Panc1 (cell line): ENCODE data around the gene MFAP4. TPM values are rescaled to one million over a fixed set of nuclear protein-coding genes. Genes with fewer than 3 reads are reported as not detected.

Source experiments
- ATAC-seq: fragments of 200-7000 bp; cut with Tn5 transposase; 2 replicates; pipeline ENCODE4 v1.9.1; 2020; ENCODE audit warnings: mild to moderate bottlenecking, moderate library complexity
- BruUV-seq: library from RNA; stranded (reverse); fragments of 400-500 nt; replicated peaks from 2 replicates; lab custom pipeline; 2021; lab: Mats Ljungman, UMichigan
- CTCF ChIA-PET: fragments of 300-600 bp; sonication (Branson Sonifier 250); formaldehyde crosslinking; loops from one replicate; lab custom pipeline; 2022; ENCODE audit warnings: antibody characterized with exemption; lab: Charles Lee
- POLR2A ChIA-PET: fragments of 300-600 bp; sonication (Branson Sonifier 250); formaldehyde crosslinking; loops from one replicate; lab custom pipeline; 2022; ENCODE audit warnings: antibody characterized with exemption; lab: Charles Lee
- DNase-seq: peaks from one replicate; pipeline ENCODE4 v3.0.0-alpha.2; 2010; ENCODE audit warnings: low read depth, low spot score
- H3K27ac ChIP-seq: 2 replicates; pipeline ENCODE4 v1.5.1; 2011; ENCODE audit warnings: mild to moderate bottlenecking, low read length, inconsistent platforms
- H3K27me3 ChIP-seq: fragments of 200-500 bp; sonication (Bioruptor generic); 2 replicates; pipeline ENCODE4 v1.6.0; 2014; ENCODE audit warnings: low read length, inconsistent platforms; ENCODE audit not compliant: control insufficient read depth, insufficient read depth
- H3K36me3 ChIP-seq: fragments of 200-500 bp; sonication (Bioruptor generic); 2 replicates; pipeline ENCODE4 v1.5.1; 2014; ENCODE audit warnings: inconsistent platforms, mild to moderate bottlenecking, low read length, moderate library complexity; ENCODE audit not compliant: control insufficient read depth, insufficient read depth
- H3K4me1 ChIP-seq: 2 replicates; pipeline ENCODE4 v1.5.1; 2011; ENCODE audit warnings: inconsistent platforms, mild to moderate bottlenecking, low read length, moderate library complexity; ENCODE audit not compliant: control insufficient read depth, insufficient read depth
- H3K4me3 ChIP-seq, 2 experiments: 2 replicates each; pipeline ENCODE4 v1.5.1; 2011 to 2012; ENCODE audit warnings: low read depth in 2 of 2, low read length in 2 of 2, mild to moderate bottlenecking in 2 of 2, inconsistent platforms in 1 of 2, moderate library complexity in 1 of 2
- H3K9me3 ChIP-seq: fragments of 200-500 bp; sonication (Bioruptor generic); 2 replicates; pipeline ENCODE4 v1.5.1; 2014; ENCODE audit warnings: low read depth, mild to moderate bottlenecking, inconsistent platforms, low read length, moderate library complexity; ENCODE audit not compliant: control insufficient read depth, insufficient read depth
- POLR2AphosphoS5 ChIP-seq: IDR thresholded peaks from 2 replicates; pipeline ENCODE4 v1.6.1; 2012; ENCODE audit warnings: mild to moderate bottlenecking, low read depth, low read length, moderate library complexity
- SIN3A ChIP-seq: IDR thresholded peaks from 2 replicates; pipeline ENCODE4 v1.6.1; 2012; ENCODE audit warnings: low read depth, mild to moderate bottlenecking, low read length, moderate library complexity, borderline replicate concordance; ENCODE audit not compliant: insufficient read depth
- TCF7L2 ChIP-seq: IDR thresholded peaks from 2 replicates; pipeline ENCODE4 v1.6.1; 2011; ENCODE audit warnings: mild to moderate bottlenecking, low read depth, low read length, inconsistent platforms
- in situ Hi-C: cut with HindIII; loops from 2 replicates; pipeline ENCODE4 v1.10.0; 2016; ENCODE audit warnings: low sequenced_read_pairs, low pct_unique_long_range_greater_than_20kb
- intact Hi-C: fragments of 100-400 bp; cut with micrococcal nuclease; formaldehyde crosslinking; loops from one replicate; pipeline ENCODE4 v1.10.0; 2022; ENCODE audit not compliant: unreplicated experiment
- total RNA-seq: library from RNA; stranded (reverse); gene quantifications from one replicate; pipeline ENCODE4 v1.2.1, GENCODE V29; 2021; ENCODE audit not compliant: unreplicated experiment
- TF ChIP-seq, protein P1 (sequence below), 2 experiments: IDR thresholded peaks; 2 replicates each; pipeline ENCODE4 v1.6.1; 2011 to 2012; ENCODE audit warnings: low read depth in 2 of 2, control low read depth in 1 of 2, low read length in 1 of 2, mild to moderate bottlenecking in 1 of 2, moderate library complexity in 1 of 2; ENCODE audit not compliant: insufficient read depth in 1 of 2
- TF ChIP-seq, protein P2 (sequence below): fragments of 450-650 bp; IDR thresholded peaks from 2 replicates; pipeline ENCODE4 v1.5.1; 2017; ENCODE audit warnings: mild to moderate bottlenecking

The MFAP4 gene
- total RNA-seq, 1 experiment from 2014 or later = 0.92 TPM

DNA sequence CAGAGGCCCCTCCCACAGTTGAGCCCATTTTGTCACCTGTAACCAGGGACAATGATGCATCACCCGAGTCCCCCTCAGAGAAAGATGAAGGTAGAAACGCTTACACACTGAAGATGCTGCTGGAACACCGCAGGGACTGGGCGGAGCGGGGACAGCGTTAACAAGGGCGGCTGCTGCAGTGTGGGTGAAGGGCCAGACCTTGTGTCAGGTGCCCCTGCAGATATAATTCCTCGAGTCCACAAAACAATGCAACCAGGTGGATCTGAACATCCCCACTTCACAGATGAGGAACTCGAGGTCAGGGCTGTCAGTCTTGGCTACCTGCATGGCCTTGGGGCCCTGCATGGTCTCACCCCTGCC lies 15.0 kb downstream of the MFAP4 start:
- in situ Hi-C loops = no loop called here
- Histone ChIP-seq H3K9me3 (no peaks in the 10 kb centered on the region), H3K36me3 (no peaks in the 10 kb centered on the region; the same call in 1 of the 2 replicates), H3K4me3 (no peak overlapping the region), H3K4me1 (no peaks in the 10 kb centered on the region; the same call in 1 of the 2 replicates), H3K27ac (no peak overlapping the region), H3K27me3 (no peaks in the 10 kb centered on the region)
- ChIA-PET POLR2A (no interaction called here), CTCF (no interaction called here)
- ATAC-seq = no peak
- DNase-seq = no peak
- intact Hi-C loops = no loop called here
- no TSS peak for BruUV-seq
- TF ChIP-seq, protein P1, sequence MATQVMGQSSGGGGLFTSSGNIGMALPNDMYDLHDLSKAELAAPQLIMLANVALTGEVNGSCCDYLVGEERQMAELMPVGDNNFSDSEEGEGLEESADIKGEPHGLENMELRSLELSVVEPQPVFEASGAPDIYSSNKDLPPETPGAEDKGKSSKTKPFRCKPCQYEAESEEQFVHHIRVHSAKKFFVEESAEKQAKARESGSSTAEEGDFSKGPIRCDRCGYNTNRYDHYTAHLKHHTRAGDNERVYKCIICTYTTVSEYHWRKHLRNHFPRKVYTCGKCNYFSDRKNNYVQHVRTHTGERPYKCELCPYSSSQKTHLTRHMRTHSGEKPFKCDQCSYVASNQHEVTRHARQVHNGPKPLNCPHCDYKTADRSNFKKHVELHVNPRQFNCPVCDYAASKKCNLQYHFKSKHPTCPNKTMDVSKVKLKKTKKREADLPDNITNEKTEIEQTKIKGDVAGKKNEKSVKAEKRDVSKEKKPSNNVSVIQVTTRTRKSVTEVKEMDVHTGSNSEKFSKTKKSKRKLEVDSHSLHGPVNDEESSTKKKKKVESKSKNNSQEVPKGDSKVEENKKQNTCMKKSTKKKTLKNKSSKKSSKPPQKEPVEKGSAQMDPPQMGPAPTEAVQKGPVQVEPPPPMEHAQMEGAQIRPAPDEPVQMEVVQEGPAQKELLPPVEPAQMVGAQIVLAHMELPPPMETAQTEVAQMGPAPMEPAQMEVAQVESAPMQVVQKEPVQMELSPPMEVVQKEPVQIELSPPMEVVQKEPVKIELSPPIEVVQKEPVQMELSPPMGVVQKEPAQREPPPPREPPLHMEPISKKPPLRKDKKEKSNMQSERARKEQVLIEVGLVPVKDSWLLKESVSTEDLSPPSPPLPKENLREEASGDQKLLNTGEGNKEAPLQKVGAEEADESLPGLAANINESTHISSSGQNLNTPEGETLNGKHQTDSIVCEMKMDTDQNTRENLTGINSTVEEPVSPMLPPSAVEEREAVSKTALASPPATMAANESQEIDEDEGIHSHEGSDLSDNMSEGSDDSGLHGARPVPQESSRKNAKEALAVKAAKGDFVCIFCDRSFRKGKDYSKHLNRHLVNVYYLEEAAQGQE (IDR thresholded peaks at IDR 0.05; ENCODE audit: insufficient read depth in 1 of 2, low read depth in 2 of 2, low read length in 1 of 2) = no peak
- TF ChIP-seq SIN3A (no peak), TCF7L2 (no peak), POLR2AphosphoS5 (no peak)
- TF ChIP-seq, protein P2, sequence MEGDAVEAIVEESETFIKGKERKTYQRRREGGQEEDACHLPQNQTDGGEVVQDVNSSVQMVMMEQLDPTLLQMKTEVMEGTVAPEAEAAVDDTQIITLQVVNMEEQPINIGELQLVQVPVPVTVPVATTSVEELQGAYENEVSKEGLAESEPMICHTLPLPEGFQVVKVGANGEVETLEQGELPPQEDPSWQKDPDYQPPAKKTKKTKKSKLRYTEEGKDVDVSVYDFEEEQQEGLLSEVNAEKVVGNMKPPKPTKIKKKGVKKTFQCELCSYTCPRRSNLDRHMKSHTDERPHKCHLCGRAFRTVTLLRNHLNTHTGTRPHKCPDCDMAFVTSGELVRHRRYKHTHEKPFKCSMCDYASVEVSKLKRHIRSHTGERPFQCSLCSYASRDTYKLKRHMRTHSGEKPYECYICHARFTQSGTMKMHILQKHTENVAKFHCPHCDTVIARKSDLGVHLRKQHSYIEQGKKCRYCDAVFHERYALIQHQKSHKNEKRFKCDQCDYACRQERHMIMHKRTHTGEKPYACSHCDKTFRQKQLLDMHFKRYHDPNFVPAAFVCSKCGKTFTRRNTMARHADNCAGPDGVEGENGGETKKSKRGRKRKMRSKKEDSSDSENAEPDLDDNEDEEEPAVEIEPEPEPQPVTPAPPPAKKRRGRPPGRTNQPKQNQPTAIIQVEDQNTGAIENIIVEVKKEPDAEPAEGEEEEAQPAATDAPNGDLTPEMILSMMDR = no peak

DNA sequence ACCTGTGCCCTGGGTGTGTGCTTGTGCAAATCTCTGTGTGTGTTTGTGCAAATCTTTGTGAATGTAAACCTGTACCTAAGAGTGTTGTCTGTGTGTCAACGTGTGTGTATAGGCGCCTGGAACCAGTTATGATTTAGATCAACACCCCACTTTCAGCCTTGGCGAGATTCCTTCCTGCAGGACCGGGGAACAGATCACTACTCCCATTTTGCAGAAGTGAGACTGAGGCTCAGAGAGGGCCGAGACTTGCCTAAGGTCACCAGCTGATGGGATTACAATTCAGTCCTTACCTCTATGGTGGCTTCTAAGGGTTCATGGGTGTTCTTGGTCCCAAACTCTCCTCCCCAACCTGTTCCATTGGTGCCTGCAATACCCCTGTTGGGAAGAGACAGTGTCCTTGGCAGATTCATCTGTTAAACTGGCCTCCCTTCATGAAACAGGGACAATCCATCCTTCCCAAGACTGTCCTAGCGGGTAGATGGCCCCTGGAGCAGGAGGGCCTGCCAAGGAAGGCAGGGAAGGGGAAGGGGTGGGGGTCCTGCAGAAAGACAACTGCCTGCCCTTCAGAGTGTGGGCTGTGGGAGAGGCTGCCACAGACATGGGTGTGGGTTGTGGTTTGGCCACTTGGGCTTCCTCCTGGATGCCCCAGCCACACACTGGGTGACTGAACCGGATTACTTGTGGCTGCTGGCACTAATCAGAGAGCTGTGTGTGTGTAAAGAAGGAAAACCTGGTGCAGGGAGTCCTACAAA lies 15.6 kb downstream of the MFAP4 start:
- no peaks in the 10 kb centered on the region for H3K4me1 ChIP-seq
- CTCF ChIA-PET = no interaction called here
- no peaks in the 10 kb centered on the region for H3K36me3 ChIP-seq
- POLR2A ChIA-PET = no interaction called here
- no TSS peak for BruUV-seq
- intact Hi-C loops (no loop called here), in situ Hi-C loops (no loop called here)
- H3K4me3 ChIP-seq = no peak overlapping the region
- H3K27me3 ChIP-seq = no peaks in the 10 kb centered on the region
- no peak for TF ChIP-seq TCF7L2
- no peaks in the 10 kb centered on the region for H3K9me3 ChIP-seq
- DNase-seq (no peak), ATAC-seq (no peak)
- no peak overlapping the region for H3K27ac ChIP-seq

- DNase-seq (no peak), ATAC-seq (no peak)
- Histone ChIP-seq H3K27me3 (no peaks in the 10 kb centered on the region), H3K4me3 (no peak overlapping the region), H3K27ac (no peak overlapping the region), H3K9me3 (no peaks in the 10 kb centered on the region), H3K36me3 (no peaks in the 10 kb centered on the region), H3K4me1 (no peaks in the 10 kb centered on the region)
- no TSS peak for BruUV-seq
- in situ Hi-C loops = no loop called here
- ChIA-PET POLR2A (no interaction called here), CTCF (no interaction called here)
- TF ChIP-seq POLR2AphosphoS5 (no peak), TCF7L2 (no peak), SIN3A (no peak)
- TF ChIP-seq, protein P2 = no peak
- TF ChIP-seq, protein P1 (IDR thresholded peaks at IDR 0.05; ENCODE audit: insufficient read depth in 1 of 2, low read depth in 2 of 2, low read length in 1 of 2) = no peak
- intact Hi-C loops = no loop called here
These were observed 16.5 kb downstream of the MFAP4 start for GRCh38 chr17:19370493-19370960.
